GM21723 (cell line): ENCODE results near the gene SUMO3.

ENCODE experiments used
- ATAC-seq: cut with Tn5 transposase; IDR thresholded peaks from one replicate; pipeline ENCODE4 v1.9.1; 2021; ENCODE audit warnings: mild to moderate bottlenecking, moderate library complexity; ENCODE audit not compliant: unreplicated experiment

The SUMO3 gene

GRCh38 chr21:44762221-44763049 is 55.4 kb downstream of the SUMO3 start:
- ATAC-seq = no peak

GRCh38 chr21:44761747-44762208 is 56.1 kb downstream of the SUMO3 start:
- ATAC-seq = no peak

- no peak for ATAC-seq
These were observed 56.7 kb downstream of the SUMO3 start for GRCh38 chr21:44761011-44761729.

GRCh38 chr21:44760376-44760775 is 57.5 kb downstream of the SUMO3 start:
- ATAC-seq = no peak

GRCh38 chr21:44759628-44760285 is 58.1 kb downstream of the SUMO3 start:
- ATAC-seq = no peak

DNA sequence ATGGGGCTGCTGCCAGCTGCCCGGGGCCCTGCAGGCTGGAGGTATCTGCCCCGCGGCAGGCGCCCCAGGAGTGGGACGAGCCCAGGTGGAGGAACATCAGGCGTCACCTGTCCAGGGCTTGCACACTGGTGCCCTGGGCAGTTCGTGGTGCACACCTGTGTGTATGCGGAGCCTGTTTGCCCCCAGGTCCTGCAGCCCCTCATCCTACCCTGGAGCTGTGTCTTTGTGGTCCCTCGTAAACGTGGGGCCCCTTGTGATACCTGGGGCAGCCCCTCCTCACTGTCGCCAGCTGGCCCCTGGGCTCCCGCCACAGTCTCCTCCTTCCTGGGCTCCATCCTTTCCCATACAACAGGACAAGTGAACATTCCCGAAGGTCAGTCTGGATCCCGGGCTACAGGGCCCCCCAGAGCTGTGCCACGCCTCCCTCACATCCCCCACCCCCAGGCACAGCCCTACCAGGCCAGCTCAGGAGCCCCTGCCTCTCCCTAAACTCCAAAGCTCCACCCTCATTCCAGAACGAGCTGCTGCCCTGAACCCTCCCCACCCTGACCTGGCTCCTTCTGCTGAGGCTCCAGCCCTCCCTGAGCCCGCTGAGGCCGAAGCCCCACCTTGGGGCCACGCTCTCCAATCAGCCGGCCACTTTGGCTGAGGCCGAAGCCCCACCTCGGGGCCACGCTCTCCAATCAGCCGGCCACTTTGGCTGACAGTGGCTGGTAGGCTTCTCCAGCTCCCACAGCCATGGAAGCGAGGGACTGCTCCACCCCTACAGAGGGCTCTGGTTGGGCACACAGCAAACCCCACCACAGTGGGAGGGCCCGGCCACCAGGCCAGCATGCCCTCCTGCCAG is 58.9 kb downstream of the SUMO3 start:
- ATAC-seq = no peak

- ATAC-seq = no peak
These were observed 59.7 kb downstream of the SUMO3 start for GRCh38 chr21:44758141-44758561.

- no peak for ATAC-seq
These were observed 60.1 kb downstream of the SUMO3 start for GRCh38 chr21:44757731-44758130.

GRCh38 chr21:44756423-44757185 is 61.3 kb downstream of the SUMO3 start:
- no peak for ATAC-seq
